Measurements from ENCODE around the gene PYGO2. TPM values are rescaled to one million over a fixed set of nuclear protein-coding genes. Genes with fewer than 3 reads are reported as not detected.

Gene PYGO2
- polyA plus RNA-seq, 1 experiment = 19.3 TPM

DNA sequence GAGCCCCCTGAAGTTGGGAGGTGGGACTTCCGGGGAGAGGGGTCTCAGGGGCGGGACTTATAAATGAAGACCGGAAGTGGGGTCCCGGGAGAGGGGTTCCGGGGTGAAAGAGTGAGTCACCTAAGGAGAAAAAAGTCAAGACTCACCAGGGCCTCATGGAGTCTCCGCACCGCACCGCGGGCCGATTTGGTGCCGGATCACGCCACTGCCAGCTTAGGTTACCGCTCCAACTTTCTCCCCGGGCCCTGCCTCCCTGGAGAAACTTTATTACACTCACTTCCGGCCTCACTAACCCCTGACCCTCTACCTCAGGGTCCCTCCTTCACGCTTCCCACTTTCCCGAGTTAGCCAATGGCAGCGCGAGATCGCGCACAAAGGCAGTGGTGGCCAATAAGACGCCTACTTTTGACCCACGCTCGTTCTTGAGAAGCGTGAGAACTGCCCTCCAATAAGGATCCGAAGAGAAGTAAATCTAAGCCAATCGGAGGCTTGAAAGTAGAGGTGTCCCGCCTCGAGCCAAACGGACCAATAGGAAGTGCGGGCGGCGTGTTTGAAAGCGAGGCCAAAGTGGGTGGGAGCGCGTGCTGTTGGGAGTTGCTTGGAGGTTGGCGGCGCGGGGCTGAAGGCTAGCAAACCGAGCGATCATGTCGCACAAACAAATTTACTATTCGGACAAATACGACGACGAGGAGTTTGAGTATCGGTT is 12.7 kb upstream of the PYGO2 start, which contains the start of gene CKS1B:
Gene CKS1B, plus strand, starts transcription at position 580 of the 706 bp plus-strand sequence. Its CDS starts 65 bp downstream, at position 645.
- DNase-seq (ENCODE audit: low read depth, low spot score) = peak; percentile 100
- ChIA-PET POLR2A (interaction anchor here (0.6 to 5.0 kb wide), 11 partner anchors 9 to 702 kb away, joined by 3 to 59 read pairs (median 5); partner anchors contain the start of genes FLAD1 and PYGO2), CTCF (interaction anchor here (1.0 to 1.1 kb wide), 3 partner anchors 19 to 43 kb away, joined by 3 to 6 read pairs (median 5); partner anchors contain the start of gene LENEP)
- Histone ChIP-seq H3K4me3 (ENCODE audit: low read depth, low read length) (peak within 1 kb of the TSS; percentile 77), H3K9me3 (ENCODE audit: control insufficient read depth, insufficient read depth, low read length) (peaks cover 3% of the 10 kb centered on the region; the same call in 1 of the 2 replicates), H3K27ac (ENCODE audit: low read depth, low read length) (peak within 1 kb of the TSS; percentile 100), H3K27me3 (ENCODE audit: control insufficient read depth, insufficient read depth, low read length) (no peaks in the 10 kb centered on the region)
- TF ChIP-seq, protein P1, sequence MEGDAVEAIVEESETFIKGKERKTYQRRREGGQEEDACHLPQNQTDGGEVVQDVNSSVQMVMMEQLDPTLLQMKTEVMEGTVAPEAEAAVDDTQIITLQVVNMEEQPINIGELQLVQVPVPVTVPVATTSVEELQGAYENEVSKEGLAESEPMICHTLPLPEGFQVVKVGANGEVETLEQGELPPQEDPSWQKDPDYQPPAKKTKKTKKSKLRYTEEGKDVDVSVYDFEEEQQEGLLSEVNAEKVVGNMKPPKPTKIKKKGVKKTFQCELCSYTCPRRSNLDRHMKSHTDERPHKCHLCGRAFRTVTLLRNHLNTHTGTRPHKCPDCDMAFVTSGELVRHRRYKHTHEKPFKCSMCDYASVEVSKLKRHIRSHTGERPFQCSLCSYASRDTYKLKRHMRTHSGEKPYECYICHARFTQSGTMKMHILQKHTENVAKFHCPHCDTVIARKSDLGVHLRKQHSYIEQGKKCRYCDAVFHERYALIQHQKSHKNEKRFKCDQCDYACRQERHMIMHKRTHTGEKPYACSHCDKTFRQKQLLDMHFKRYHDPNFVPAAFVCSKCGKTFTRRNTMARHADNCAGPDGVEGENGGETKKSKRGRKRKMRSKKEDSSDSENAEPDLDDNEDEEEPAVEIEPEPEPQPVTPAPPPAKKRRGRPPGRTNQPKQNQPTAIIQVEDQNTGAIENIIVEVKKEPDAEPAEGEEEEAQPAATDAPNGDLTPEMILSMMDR (IDR thresholded peaks at IDR 0.05; ENCODE audit: low read depth, low read length) = no peak

DNA sequence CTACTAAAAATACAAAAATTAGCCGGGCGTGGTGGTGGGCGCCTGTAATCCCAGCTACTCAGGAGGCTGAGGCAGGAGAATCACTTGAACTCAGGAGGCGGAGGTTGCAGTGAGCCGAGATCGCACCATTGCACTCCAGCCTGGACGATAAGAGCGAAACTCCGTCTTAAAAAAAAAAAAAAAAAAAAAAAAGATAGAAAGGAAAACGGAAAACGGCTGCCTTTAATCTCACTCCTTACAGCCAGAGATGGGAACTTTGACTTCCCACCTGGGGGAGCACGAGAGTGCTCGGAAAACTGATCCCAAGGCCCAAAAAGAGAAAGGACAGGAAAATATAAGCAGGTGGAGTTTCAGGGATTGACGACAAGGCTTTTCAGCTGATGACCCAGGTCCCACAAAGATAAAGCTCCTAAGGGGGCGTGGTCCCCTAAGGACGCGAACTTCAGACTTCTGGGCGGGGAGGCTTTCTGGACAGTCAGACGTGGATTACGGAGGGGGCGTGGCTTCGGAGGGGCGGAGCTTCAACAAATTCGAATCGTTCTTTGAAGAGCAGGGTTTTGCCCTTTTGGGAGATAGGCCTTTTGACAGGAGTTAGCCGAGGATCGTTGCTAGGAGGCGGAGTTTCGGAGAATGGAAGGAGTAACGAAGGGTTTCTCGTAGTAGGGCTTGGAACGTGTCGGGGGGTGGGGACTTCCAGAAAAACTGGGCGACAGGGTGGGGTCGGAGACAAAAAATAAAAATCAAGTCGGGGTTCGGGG is 11.9 kb upstream of the PYGO2 start:
- Histone ChIP-seq H3K27me3 (ENCODE audit: control insufficient read depth, insufficient read depth, low read length) (no peaks in the 10 kb centered on the region), H3K27ac (ENCODE audit: low read depth, low read length) (peak overlapping the region; percentile 100), H3K4me3 (ENCODE audit: low read depth, low read length) (peak overlapping the region; percentile 77), H3K9me3 (ENCODE audit: control insufficient read depth, insufficient read depth, low read length) (peaks cover 3% of the 10 kb centered on the region; the same call in 1 of the 2 replicates)
- ChIA-PET POLR2A (interaction anchor here (0.7 to 5.0 kb wide), 8 partner anchors 10 to 702 kb away, joined by 4 to 59 read pairs (median 10); partner anchors contain the start of genes FLAD1 and PYGO2), CTCF (interaction anchor here (1.0 to 1.4 kb wide), 4 partner anchors 20 to 81 kb away, joined by 3 to 6 read pairs (median 4); partner anchors contain the start of gene LENEP)
- TF ChIP-seq, protein P1 (IDR thresholded peaks at IDR 0.05; ENCODE audit: low read depth, low read length) = peak; percentile 36
- peak; percentile 93 for DNase-seq (ENCODE audit: low read depth, low spot score)

DNA sequence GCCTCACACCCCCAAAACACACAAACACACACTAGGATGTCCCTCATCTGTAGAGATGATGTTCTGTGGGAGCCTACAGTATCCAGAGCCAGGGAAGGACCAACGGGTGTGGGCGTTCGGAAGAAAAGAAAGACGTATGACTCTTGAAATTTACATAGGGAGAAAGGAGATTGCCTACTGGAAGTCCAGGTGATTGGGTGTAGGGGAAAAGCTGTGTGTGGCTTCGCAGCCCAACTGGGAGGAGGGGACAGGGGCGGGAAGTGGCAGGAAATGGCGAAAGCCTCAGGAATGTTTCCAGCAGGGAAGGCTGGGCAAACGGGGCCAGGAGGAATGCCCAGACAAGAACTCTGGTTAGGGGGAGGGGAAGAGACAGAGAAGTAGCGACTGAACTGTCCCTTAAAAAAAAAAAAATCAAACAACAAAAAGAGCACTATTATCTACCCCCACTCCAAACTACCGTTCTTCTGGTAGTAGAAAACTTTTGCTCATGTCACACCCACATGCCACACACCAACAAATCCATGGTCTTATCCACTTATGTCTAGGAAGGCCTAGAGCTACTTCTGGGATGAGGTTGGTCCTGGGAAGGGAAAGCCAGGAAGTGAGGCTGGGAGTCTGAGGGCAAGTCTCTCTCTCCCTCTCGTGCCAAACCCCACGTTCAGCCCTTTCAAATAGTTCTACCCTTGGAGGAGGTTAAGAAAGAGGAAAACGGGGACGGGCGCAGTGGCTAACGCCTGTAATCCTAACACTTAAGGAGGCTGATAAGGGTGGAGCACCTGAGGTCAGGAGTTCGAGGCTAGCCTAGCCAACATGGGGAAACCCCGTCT is 11.1 kb upstream of the PYGO2 start:
- ChIA-PET CTCF (interaction anchor here (1.0 to 4.4 kb wide), 5 partner anchors 26 to 413 kb away, joined by 4 to 19 read pairs (median 6); no protein-coding TSS in a partner anchor), POLR2A (interaction anchor here (0.6 to 5.0 kb wide), 6 partner anchors 11 to 93 kb away, joined by 4 to 59 read pairs (median 10); partner anchors contain the start of genes ADAM15, PBXIP1 and PYGO2)
- Histone ChIP-seq H3K27me3 (ENCODE audit: control insufficient read depth, insufficient read depth, low read length) (no peaks in the 10 kb centered on the region), H3K27ac (ENCODE audit: low read depth, low read length) (peak overlapping the region; percentile 100), H3K4me3 (ENCODE audit: low read depth, low read length) (peak overlapping the region; percentile 77), H3K9me3 (ENCODE audit: control insufficient read depth, insufficient read depth, low read length) (peaks cover 3% of the 10 kb centered on the region; the same call in 1 of the 2 replicates)
- peak; percentile 86 for DNase-seq (ENCODE audit: low read depth, low spot score)
- TF ChIP-seq, protein P1 (IDR thresholded peaks at IDR 0.05; ENCODE audit: low read depth, low read length) = no peak

DNA sequence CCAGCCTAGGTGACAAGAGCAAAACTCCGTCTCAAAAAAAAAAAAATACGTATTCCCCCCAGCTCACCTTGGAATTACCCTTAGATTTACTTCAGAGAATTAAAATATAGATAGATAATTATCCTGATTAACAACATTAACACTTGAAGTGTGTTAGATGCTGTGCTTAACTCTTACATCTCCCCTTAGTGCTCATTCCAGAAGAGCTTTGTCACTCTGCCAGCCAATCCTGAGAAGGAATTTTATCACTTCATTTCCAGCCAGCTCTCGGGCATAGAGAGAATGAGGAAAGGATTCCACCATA is 10.6 kb upstream of the PYGO2 start:
- CTCF ChIA-PET = interaction anchor here (2.1 to 4.4 kb wide), 3 partner anchors 16 to 413 kb away, joined by 8 to 19 read pairs (median 10); partner anchors contain the start of gene PBXIP1
- Histone ChIP-seq H3K27ac (ENCODE audit: low read depth, low read length) (peak overlapping the region; percentile 100), H3K4me3 (ENCODE audit: low read depth, low read length) (peak overlapping the region; percentile 77), H3K9me3 (ENCODE audit: control insufficient read depth, insufficient read depth, low read length) (peaks cover 3% of the 10 kb centered on the region; the same call in 1 of the 2 replicates), H3K27me3 (ENCODE audit: control insufficient read depth, insufficient read depth, low read length) (no peaks in the 10 kb centered on the region)
- TF ChIP-seq, protein P1 (IDR thresholded peaks at IDR 0.05; ENCODE audit: low read depth, low read length) = no peak
- DNase-seq (ENCODE audit: low read depth, low spot score) = no peak
- POLR2A ChIA-PET = interaction anchor here (2.1 to 5.0 kb wide), 5 partner anchors 11 to 79 kb away, joined by 5 to 59 read pairs (median 15); partner anchors contain the start of genes ADAM15, FLAD1, PBXIP1 and PYGO2
